GM12875 (cell line): ENCODE results near the gene HGS.

Source experiments
- H3K4me3 ChIP-seq: one replicate; pipeline ENCODE4 v1.5.1; 2011; ENCODE audit warnings: low read depth, low read length, control low read depth
- CTCF ChIP-seq: IDR thresholded peaks from 2 replicates; pipeline ENCODE4 v1.5.1; 2011; ENCODE audit warnings: low read depth, mild to moderate bottlenecking, control low read depth, inconsistent platforms, low read length, moderate library complexity, borderline replicate concordance; ENCODE audit not compliant: insufficient read depth

Gene HGS

GRCh38 chr17:81717049-81717765, 33.4 kb downstream of the HGS start:
- no peak for TF ChIP-seq CTCF

GRCh38 chr17:81717766-81718089, 33.9 kb downstream of the HGS start:
- TF ChIP-seq CTCF = no peak
- H3K4me3 ChIP-seq = no peak overlapping the region

More at GRCh38 chr17:81717049-81717765, 33.4 kb downstream of the HGS start:
- no peak overlapping the region for H3K4me3 ChIP-seq

GRCh38 chr17:81719410-81720266, 35.8 kb downstream of the HGS start:
- H3K4me3 ChIP-seq = no peak overlapping the region
- TF ChIP-seq CTCF = no peak

GRCh38 chr17:81720267-81721071, 36.7 kb downstream of the HGS start:
- no peak for TF ChIP-seq CTCF
- H3K4me3 ChIP-seq = no peak overlapping the region

GRCh38 chr17:81722184-81723120, 38.6 kb downstream of the HGS start:
- TF ChIP-seq CTCF = no peak
- no peak overlapping the region for H3K4me3 ChIP-seq

GRCh38 chr17:81723651-81724209, 39.9 kb downstream of the HGS start:
- H3K4me3 ChIP-seq = no peak overlapping the region
- TF ChIP-seq CTCF = no peak
